Testis (tissue), 3 donors: Measurements from ENCODE around the gene INO80C. TPM values are rescaled to one million over a fixed set of nuclear protein-coding genes. Genes with fewer than 3 reads are reported as not detected.

ENCODE experiments used
- DNase-seq: peaks from one replicate; pipeline ENCODE4 v3.0.0-alpha.2; 2019
- H3K27ac ChIP-seq, 2 donors: fragments of 200-600 bp; sonication (generic); one replicate each; pipeline ENCODE4 v1.5.1; 2019
- H3K27me3 ChIP-seq: fragments of 200-600 bp; sonication (generic); one replicate; pipeline ENCODE4 v1.5.1; 2019
- H3K36me3 ChIP-seq: fragments of 200-600 bp; sonication (generic); one replicate; pipeline ENCODE4 v1.5.1; 2017; ENCODE audit warnings: low read depth; ENCODE audit errors: missing control alignments
- H3K4me1 ChIP-seq: fragments of 200-600 bp; sonication (generic); one replicate; pipeline ENCODE4 v1.5.1; 2019
- H3K4me3 ChIP-seq, 2 donors: fragments of 200-600 bp; sonication (generic); one replicate each; pipeline ENCODE4 v1.5.1; 2017 to 2019
- H3K9me3 ChIP-seq: fragments of 200-600 bp; sonication (generic); one replicate; pipeline ENCODE4 v1.5.1; 2017
- CTCF ChIP-seq, 3 experiments: fragments of 450-650 bp in 2 of 3; fragments of 200-600 bp in 1 of 3; sonication (generic) in 1 of 3; IDR thresholded peaks; one replicate each; pipeline ENCODE4 v1.5.1; 2016 to 2019; ENCODE audit warnings: antibody characterized with exemption in 3 of 3, mild to moderate bottlenecking in 2 of 3, moderate library complexity in 1 of 3
- POLR2A ChIP-seq: fragments of 450-650 bp; IDR thresholded peaks from one replicate; pipeline ENCODE4 v1.6.1; 2017; ENCODE audit warnings: antibody characterized with exemption, mild to moderate bottlenecking, moderate library complexity
- WGBS, 2 donors: methylation state at CpG; one replicate each; pipeline ENCODE4 v1.1.5; 2018; 5-methylcytosine and 5-hydroxymethylcytosine counted together
- intact Hi-C: fragments of 100-400 bp; cut with DNase I; formaldehyde crosslinking; loops from one replicate; pipeline ENCODE4 v1.15.1; 2023; ENCODE audit warnings: low total_unique reads
- polyA plus RNA-seq: library from polyadenylated mRNA; stranded (reverse); fragments of 350-450 nt; fragmentation: Illumina TruSeq; extraction: RNeasy Lipid Tissue Mini Kit (QIAGEN cat#74804); gene quantifications from one replicate; pipeline ENCODE4 v1.2.3, GENCODE V29; 2014; ENCODE audit warnings: low read depth, low replicate concordance; ENCODE audit not compliant: insufficient read depth
- total RNA-seq, 2 donors: library from RNA; depleted of rRNA; stranded (reverse); fragments of >200 nt; gene quantifications; one replicate each; pipeline ENCODE4 v1.2.3, GENCODE V29; 2016

INO80C gene
- total and polyA plus RNA-seq, 3 donors from 2014 or later: 52.2 to 155 (median 77.5) TPM

- Histone ChIP-seq H3K36me3 (no peaks in the 10 kb centered on the region), H3K4me1 (peaks cover 25% of the 10 kb centered on the region), H3K27ac (no peak overlapping the region), H3K9me3 (no peaks in the 10 kb centered on the region), H3K27me3 (no peaks in the 10 kb centered on the region), H3K4me3 (no peak overlapping the region)
- intact Hi-C loops: no loop called here
- no peak for TF ChIP-seq CTCF (IDR thresholded peaks at IDR 0.05)
- TF ChIP-seq POLR2A: no peak
- no peak for DNase-seq
- WGBS, 2 donors: 80 to 86% methylated on average over 5 of the region's 5 CpGs
Measured at GRCh38 chr18:35524226-35524625, 26.5 kb upstream of the INO80C start.

- WGBS, 2 donors: 72 to 75% methylated on average over 2 of the region's 2 CpGs
- DNase-seq: no peak
- Histone ChIP-seq H3K9me3 (no peaks in the 10 kb centered on the region), H3K27ac (peak overlapping the region in 1 of 2 donors; percentile 9), H3K4me1 (peaks cover 29% of the 10 kb centered on the region), H3K36me3 (no peaks in the 10 kb centered on the region), H3K27me3 (no peaks in the 10 kb centered on the region), H3K4me3 (no peak overlapping the region)
- intact Hi-C loops: no loop called here
- no peak for TF ChIP-seq POLR2A
- TF ChIP-seq CTCF (IDR thresholded peaks at IDR 0.05): no peak
Measured at GRCh38 chr18:35522130-35522959, 24.6 kb upstream of the INO80C start.

- 84 to 94% methylated on average over 5 of the region's 5 CpGs for WGBS, 2 donors
Measured at GRCh38 chr18:35521133-35521532, 23.4 kb upstream of the INO80C start.

GRCh38 chr18:35519148-35519899 lies 21.6 kb upstream of the INO80C start:
- Histone ChIP-seq H3K4me3 (no peak overlapping the region), H3K27ac (peak overlapping the region; percentile 45 to 78), H3K9me3 (no peaks in the 10 kb centered on the region), H3K4me1 (peaks cover 13% of the 10 kb centered on the region), H3K36me3 (no peaks in the 10 kb centered on the region), H3K27me3 (no peaks in the 10 kb centered on the region)
- TF ChIP-seq POLR2A (no peak), CTCF (IDR thresholded peaks at IDR 0.05) (no peak)
- intact Hi-C loops: no loop called here
- WGBS, 2 donors: 48 to 55% methylated on average over 7 of the region's 7 CpGs
- peak; percentile 86 for DNase-seq

More at GRCh38 chr18:35521133-35521532, 23.4 kb upstream of the INO80C start:
- Histone ChIP-seq H3K4me1 (peaks cover 21% of the 10 kb centered on the region), H3K9me3 (no peaks in the 10 kb centered on the region), H3K36me3 (no peaks in the 10 kb centered on the region), H3K27me3 (no peaks in the 10 kb centered on the region), H3K4me3 (no peak overlapping the region), H3K27ac (peak overlapping the region; percentile 45 to 66)
- no peak for DNase-seq
- TF ChIP-seq CTCF (IDR thresholded peaks at IDR 0.05) (no peak), POLR2A (no peak)
- intact Hi-C loops: no loop called here
